GM12878 (cell line): Measurements from ENCODE around the gene FKBP9. TPM values are rescaled to one million over a fixed set of nuclear protein-coding genes. Genes with fewer than 3 reads are reported as not detected.

ENCODE experiments used
- CEBPZ ChIP-seq: fragments of 150-350 bp; IDR thresholded peaks from 2 replicates; pipeline ENCODE4 v1.6.1; 2016; ENCODE audit warnings: low read depth, low read length
- E2F8 ChIP-seq: fragments of 450-650 bp; IDR thresholded peaks from 2 replicates; pipeline ENCODE4 v1.6.1; 2018; ENCODE audit warnings: mild to moderate bottlenecking, low read depth, moderate library complexity; ENCODE audit not compliant: partially characterized antibody
- EP300 ChIP-seq, 2 experiments: fragments of 150-350 bp in 1 of 2; IDR thresholded peaks; 2 replicates each; pipeline ENCODE4 v1.6.1; 2011 to 2012; ENCODE audit warnings: low read depth in 2 of 2, low read length in 2 of 2, borderline replicate concordance in 1 of 2, improper control_type of control experiment in 1 of 2, inconsistent platforms in 1 of 2; ENCODE audit not compliant: control insufficient read depth in 1 of 2
- EZH2 ChIP-seq: IDR thresholded peaks from 2 replicates; pipeline ENCODE4 v1.6.1; 2012; ENCODE audit warnings: low read depth, mild to moderate bottlenecking, control low read depth, inconsistent platforms, low read length, borderline replicate concordance; ENCODE audit not compliant: control insufficient read depth
- KLF5 ChIP-seq: fragments of 450-650 bp; IDR thresholded peaks from 2 replicates; pipeline ENCODE4 v1.6.1; 2014; ENCODE audit warnings: mild to moderate bottlenecking; ENCODE audit not compliant: partially characterized antibody
- NBN ChIP-seq: fragments of 450-650 bp; IDR thresholded peaks from 2 replicates; pipeline ENCODE4 v1.6.1; 2016
- RFX5 ChIP-seq: IDR thresholded peaks from 2 replicates; pipeline ENCODE4 v1.6.1; 2011; ENCODE audit warnings: low read depth, low read length, improper control_type of control experiment
- ZNF217 ChIP-seq: fragments of 450-650 bp; IDR thresholded peaks from 2 replicates; pipeline ENCODE4 v1.6.1; 2017; ENCODE audit warnings: antibody characterized with exemption, mild to moderate bottlenecking
- polyA plus RNA-seq, 11 experiments: library from polyadenylated mRNA; depleted of rRNA in 4 of 11; unstranded in 6 of 11; stranded (reverse) in 5 of 11; fragments of >200 nt; fragmentation: Nextera tagmentation in 4 of 11; fragmentation: Illumina TruSeq in 1 of 11; extraction: Ambion mirVana in 4 of 11; extraction: Trizol in 1 of 11; gene quantifications; 1 replicate in 1 of 11; 2 replicates in 10 of 11; pipeline versions ENCODE4 v1.2.1 to v1.2.3, GENCODE V29; 2011 to 2016; ENCODE audit warnings: inconsistent platforms in 2 of 11, missing spikeins in 2 of 11, low read depth in 1 of 11
- total RNA-seq, 4 experiments: library from RNA; depleted of rRNA in 3 of 4; stranded (reverse); fragments of >200 nt in 3 of 4; fragmentation: Illumina TruSeq in 1 of 4; extraction: Trizol in 1 of 4; gene quantifications; 2 replicates each; pipeline versions ENCODE4 v1.2.1 to v1.2.3, GENCODE V29; 2013 to 2021

FKBP9 gene
- total and polyA plus RNA-seq, 10 of the 15 experiments (the other 5 are each of a cell fraction or from before 2014, with no cell fraction given): 0.04 to 6.6 (median 2.6) TPM

- no peak for TF ChIP-seq E2F8
- 0 out of 2 replicates have a peak, but pooled peaks have one; percentile 16 for TF ChIP-seq RFX5
- no peak for TF ChIP-seq NBN
- no peak for TF ChIP-seq KLF5
- TF ChIP-seq ZNF217: no peak
- TF ChIP-seq CEBPZ: no peak
- no peak for TF ChIP-seq EP300 (IDR thresholded peaks at IDR 0.05; ENCODE audit: borderline replicate concordance in 1 of 2, control insufficient read depth in 1 of 2, low read depth in 2 of 2, low read length in 2 of 2)
- no peak for TF ChIP-seq EZH2
- TF ChIP-seq, all 136 proteins: peak for 3
These were observed 97.2 kb downstream of the FKBP9 start (continued) for GRCh38 chr7:33054261-33054964.
